Small intestine (tissue), 7 donors: ENCODE measurements around the gene MTMR2. TPM values are rescaled to one million over a fixed set of nuclear protein-coding genes. Genes with fewer than 3 reads are reported as not detected.

Source experiments
- DNase-seq, 2 donors: peaks; one replicate each; pipeline versions ENCODE4 v3.0.0 to v3.0.0-alpha.2; 2013
- FAIRE-seq: peaks from 2 replicates; lab custom pipeline; 2012; peaks lifted over from hg19 to GRCh38; lab: Jason Lieb, UNC
- H3K27ac ChIP-seq, 3 donors: one replicate each; pipeline ENCODE4 v1.5.1; 2013; ENCODE audit warnings: low read length in 2 of 3, mild to moderate bottlenecking in 2 of 3, control low read depth in 1 of 3, inconsistent platforms in 1 of 3, low read depth in 1 of 3, moderate library complexity in 1 of 3
- H3K27me3 ChIP-seq, 3 donors: one replicate each; pipeline ENCODE4 v1.6.1; 2013; ENCODE audit warnings: low read length in 3 of 3, inconsistent platforms in 1 of 3; ENCODE audit not compliant: control insufficient read depth in 3 of 3, insufficient read depth in 3 of 3
- H3K36me3 ChIP-seq, 3 donors: one replicate each; pipeline ENCODE4 v1.6.1; 2013; ENCODE audit warnings: low read length in 3 of 3, inconsistent platforms in 1 of 3, low read depth in 1 of 3, mild to moderate bottlenecking in 1 of 3, moderate library complexity in 1 of 3; ENCODE audit not compliant: control insufficient read depth in 3 of 3, insufficient read depth in 2 of 3
- H3K4me1 ChIP-seq, 3 donors: one replicate each; pipeline ENCODE4 v1.6.1; 2013; ENCODE audit warnings: low read length in 2 of 3, inconsistent platforms in 1 of 3, low read depth in 1 of 3, mild to moderate bottlenecking in 1 of 3, moderate library complexity in 1 of 3; ENCODE audit not compliant: control insufficient read depth in 3 of 3, insufficient read depth in 2 of 3
- H3K4me3 ChIP-seq, 3 donors: one replicate each; pipeline ENCODE4 v1.5.1; 2013; ENCODE audit warnings: low read length in 3 of 3, control low read depth in 1 of 3, inconsistent platforms in 1 of 3, low read depth in 1 of 3, mild to moderate bottlenecking in 1 of 3, moderate library complexity in 1 of 3
- H3K9me3 ChIP-seq, 2 donors: one replicate each; pipeline ENCODE4 v1.6.1; 2013; ENCODE audit warnings: low read depth in 1 of 2, low read length in 1 of 2; ENCODE audit not compliant: control insufficient read depth in 2 of 2, insufficient read depth in 1 of 2
- WGBS, 3 donors: extraction: QIAGEN DNeasy Blood & Tissue Kit; methylation state at CpG; one replicate each; pipeline ENCODE4 v1.1.7; 2013; 5-methylcytosine and 5-hydroxymethylcytosine counted together
- polyA plus RNA-seq, 4 donors: library from polyadenylated mRNA; stranded (reverse) in 3 of 4; unstranded in 1 of 4; fragments of 200-250 nt in 3 of 4; fragments of 120-200 nt in 1 of 4; gene quantifications; one replicate each; pipeline versions ENCODE4 v1.2.1 to v1.2.3, GENCODE V29; 2013
- donor health status: healthy with polysubstance abuse.
- donor health status: control.
- donor health status: control.
- donor health status: Bipolar disorder and iron deficiency.
- donor health status: healthy.

The MTMR2 gene
- polyA plus RNA-seq, 4 donors, result 4.7 to 26.8 (median 9.9) TPM

DNA sequence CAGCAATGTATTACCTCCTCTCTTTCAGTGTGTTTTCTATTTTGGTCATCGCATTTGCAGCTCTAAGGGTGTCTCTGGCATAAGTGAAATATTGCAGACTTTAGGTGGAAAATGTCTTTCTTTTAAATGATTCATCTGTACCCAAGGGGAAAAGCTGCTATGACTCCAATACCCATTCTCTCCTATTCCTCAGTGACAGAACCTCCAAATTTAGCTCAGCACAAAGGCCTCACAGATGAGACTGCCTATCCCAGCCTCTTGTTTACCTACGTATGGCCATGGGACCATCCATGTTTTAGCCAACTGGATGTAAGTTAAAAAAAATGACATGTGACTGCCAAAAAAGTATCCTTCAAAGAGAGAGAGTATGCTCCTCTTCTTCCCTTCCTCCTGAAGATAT is 7.9 kb downstream of the MTMR2 start:
- no peak for FAIRE-seq

DNA sequence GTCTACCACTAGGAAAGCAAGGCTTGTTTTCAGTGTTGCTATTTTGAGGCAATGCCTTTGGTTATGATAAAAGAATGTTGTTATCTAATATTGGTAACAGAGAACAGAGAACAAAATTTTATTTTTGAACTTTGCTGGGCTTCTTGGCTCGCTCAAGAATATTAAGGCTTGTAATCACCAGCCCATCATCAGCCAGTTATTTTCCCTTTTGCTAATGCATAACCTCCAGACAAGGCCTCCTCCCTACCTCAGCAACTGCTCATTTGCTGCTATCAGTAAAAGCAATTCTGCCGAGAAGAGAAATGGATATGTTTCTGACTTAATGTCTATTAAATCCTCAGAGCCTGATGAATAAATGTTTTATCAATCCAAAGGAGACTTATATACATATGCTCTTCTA is 8.9 kb downstream of the MTMR2 start:
- no peaks in the 10 kb centered on the region for H3K27me3 ChIP-seq
- WGBS, 3 donors, result 86 to 93% (median 91%) methylated on average over 2 of the region's 2 CpGs
- no peak for FAIRE-seq
- no peak overlapping the region for H3K27ac ChIP-seq
- H3K9me3 ChIP-seq, result no peaks in the 10 kb centered on the region
- no peak for DNase-seq
- no peak overlapping the region for H3K4me3 ChIP-seq
- H3K36me3 ChIP-seq, result peaks cover 0 to 2% (median 0%) of the 10 kb centered on the region in 3 donors
- H3K4me1 ChIP-seq, result peaks cover 0 to 4% (median 2%) of the 10 kb centered on the region in 3 donors

More for the DNA sequence above, 7.9 kb downstream of the MTMR2 start:
- no peak for DNase-seq
- Histone ChIP-seq H3K27me3 (no peaks in the 10 kb centered on the region), H3K9me3 (no peaks in the 10 kb centered on the region), H3K4me3 (no peak overlapping the region), H3K36me3 (peaks cover 0 to 2% (median 0%) of the 10 kb centered on the region in 3 donors), H3K4me1 (peaks cover 0 to 4% (median 2%) of the 10 kb centered on the region in 3 donors), H3K27ac (peak overlapping the region in 1 of 3 donors; percentile 27)
- WGBS, 3 donors, result 94 to 96% (median 95%) methylated on average over 2 of the region's 2 CpGs

DNA sequence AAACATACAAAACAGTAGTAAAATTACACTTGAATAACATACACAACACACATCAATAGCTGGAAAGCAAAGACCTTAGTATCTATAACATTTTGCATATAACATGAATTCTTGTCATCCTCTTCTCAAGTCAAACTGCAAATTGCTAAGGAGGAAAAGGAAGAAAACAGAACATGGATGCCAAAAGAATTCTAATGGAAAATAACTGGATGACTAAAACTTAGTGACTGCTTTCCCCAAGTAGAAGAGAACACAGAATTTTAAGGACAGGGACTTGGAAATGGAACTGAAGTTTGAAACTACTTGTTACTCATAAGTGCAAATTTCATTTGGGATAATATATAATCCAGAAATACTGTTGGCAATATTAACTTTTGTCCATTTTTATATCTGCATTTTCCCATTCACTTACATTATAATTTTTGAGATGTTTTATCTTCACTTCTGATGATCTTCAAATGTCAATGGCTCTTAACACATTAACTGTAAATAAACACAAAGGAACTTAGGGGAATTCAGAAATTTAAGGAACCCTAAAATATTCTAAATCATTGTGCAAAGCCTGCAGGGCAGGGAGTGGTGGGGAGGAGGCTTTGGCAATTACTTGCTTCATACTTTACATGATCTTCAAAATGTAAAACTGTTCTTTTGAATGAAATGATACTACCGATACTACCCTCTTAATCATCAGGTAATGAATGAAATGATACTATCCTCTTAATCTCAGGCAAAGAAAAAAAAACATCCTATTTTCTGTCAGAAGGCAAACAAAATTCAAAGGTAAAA is 9.9 kb downstream of the MTMR2 start:
- Histone ChIP-seq H3K4me1 (peaks cover 0 to 4% (median 2%) of the 10 kb centered on the region in 3 donors), H3K4me3 (no peak overlapping the region), H3K36me3 (peaks cover 0 to 2% (median 0%) of the 10 kb centered on the region in 3 donors), H3K27ac (no peak overlapping the region), H3K9me3 (no peaks in the 10 kb centered on the region), H3K27me3 (no peaks in the 10 kb centered on the region)
- FAIRE-seq (no peak), DNase-seq (no peak)
- 93 to 98% (median 95%) methylated on average over 1 of the region's 1 CpG for WGBS, 3 donors

DNA sequence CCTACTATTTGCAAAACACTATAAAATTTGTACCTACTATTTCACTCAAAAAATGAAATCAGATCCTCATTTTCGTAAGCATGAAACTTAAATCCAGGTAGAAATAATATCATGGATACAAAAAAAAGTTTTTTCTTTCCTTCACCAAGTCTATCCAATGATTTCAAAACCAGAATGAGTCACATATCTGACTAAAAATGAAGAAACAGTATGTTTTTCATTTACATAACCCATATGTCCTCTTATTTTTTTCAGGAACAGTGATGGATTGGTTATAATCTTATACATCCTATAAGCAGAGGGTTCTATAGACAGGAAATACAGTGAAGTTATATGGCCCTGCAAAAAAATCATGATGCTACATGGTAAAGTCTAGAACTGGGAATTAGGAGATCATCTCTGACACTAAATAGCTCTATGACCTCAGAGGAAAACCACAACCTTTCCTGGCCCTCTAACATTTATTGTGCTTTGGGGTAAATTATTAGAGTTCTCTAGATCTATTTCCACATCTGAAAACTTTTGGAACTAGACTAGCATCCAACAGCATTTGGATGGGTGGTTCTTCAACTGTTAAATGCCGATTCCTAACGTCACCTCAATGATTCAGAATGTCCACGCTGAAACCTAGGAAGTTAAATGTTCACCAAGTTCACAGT is 10.9 kb downstream of the MTMR2 start:
- H3K4me3 ChIP-seq, result no peak overlapping the region
- peaks cover 0 to 2% (median 0%) of the 10 kb centered on the region in 3 donors for H3K36me3 ChIP-seq
- WGBS, 3 donors, result 94% methylated on average over 4 of the region's 4 CpGs
- H3K27me3 ChIP-seq, result no peaks in the 10 kb centered on the region
- no peaks in the 10 kb centered on the region for H3K9me3 ChIP-seq
- H3K4me1 ChIP-seq, result peaks cover 0 to 4% (median 2%) of the 10 kb centered on the region in 3 donors
- no peak for FAIRE-seq
- no peak for DNase-seq
- no peak overlapping the region for H3K27ac ChIP-seq

DNA sequence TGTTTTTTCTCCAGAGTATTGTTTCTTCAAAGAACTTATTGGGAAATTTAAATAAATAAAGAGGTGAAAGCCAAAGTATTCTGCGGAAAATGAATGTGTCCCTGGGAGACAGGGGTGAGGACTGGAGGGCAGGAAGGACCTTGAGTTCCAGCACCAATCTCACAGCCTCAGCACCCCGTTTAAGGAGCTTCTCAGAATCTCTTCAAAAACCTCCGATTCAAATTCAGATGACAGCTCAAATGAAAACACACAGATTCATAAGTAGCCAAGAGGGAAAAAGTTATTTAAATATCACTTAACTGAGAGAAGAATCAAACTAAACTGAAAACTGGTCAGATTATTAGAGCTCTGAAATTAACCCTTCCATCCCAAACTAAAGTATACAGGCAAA is 12.5 kb downstream of the MTMR2 start:
- H3K27ac ChIP-seq, result no peak overlapping the region
- FAIRE-seq (no peak), DNase-seq (no peak)
- 70 to 86% (median 82%) methylated on average over 3 of the region's 3 CpGs for WGBS, 3 donors
- peaks cover 0 to 4% (median 0%) of the 10 kb centered on the region in 3 donors for H3K4me1 ChIP-seq
- H3K4me3 ChIP-seq, result no peak overlapping the region
- no peaks in the 10 kb centered on the region for H3K27me3 ChIP-seq
- H3K9me3 ChIP-seq, result no peaks in the 10 kb centered on the region
- peaks cover 0 to 2% (median 0%) of the 10 kb centered on the region in 3 donors for H3K36me3 ChIP-seq

DNA sequence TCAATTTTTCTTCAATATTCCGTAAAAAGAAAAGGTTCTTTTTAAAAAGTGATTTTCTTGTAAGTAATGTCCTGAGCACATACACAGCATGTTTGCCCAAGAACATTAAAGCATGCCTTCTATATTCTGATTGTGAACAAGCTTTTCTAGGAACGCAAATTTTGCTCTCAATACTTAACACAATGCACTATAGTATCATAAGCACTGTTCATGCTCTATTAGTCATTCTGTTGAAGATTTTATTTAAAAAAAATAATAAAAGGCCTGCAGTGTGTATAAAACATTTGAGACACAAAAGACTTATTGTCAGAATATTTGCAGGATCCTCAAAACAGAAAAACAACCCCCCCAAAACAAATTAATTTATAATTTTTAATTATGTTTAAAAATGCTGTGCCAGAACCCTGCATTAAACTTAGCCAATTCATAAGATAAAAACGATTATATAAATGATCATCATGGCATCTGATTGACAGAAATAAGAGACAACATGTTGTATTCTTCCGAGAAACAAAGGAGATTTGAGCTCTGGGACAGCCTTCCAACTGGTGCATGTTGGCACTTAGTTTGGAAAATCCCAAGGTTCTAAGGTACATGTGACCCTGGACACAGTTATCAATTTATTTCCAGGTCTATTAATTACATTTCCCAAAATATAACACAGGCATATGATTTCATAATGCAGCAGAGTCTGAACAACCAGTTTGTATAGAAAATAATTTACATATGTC is 13.1 kb downstream of the MTMR2 start:
- FAIRE-seq (no peak), DNase-seq (no peak)
- Histone ChIP-seq H3K9me3 (no peaks in the 10 kb centered on the region), H3K36me3 (peaks cover 0 to 4% (median 0%) of the 10 kb centered on the region in 3 donors), H3K4me1 (peaks cover 0 to 4% (median 0%) of the 10 kb centered on the region in 3 donors), H3K4me3 (no peak overlapping the region), H3K27ac (no peak overlapping the region), H3K27me3 (no peaks in the 10 kb centered on the region)
- WGBS, 3 donors, result 85 to 86% (median 85%) methylated on average over 4 of the region's 4 CpGs

DNA sequence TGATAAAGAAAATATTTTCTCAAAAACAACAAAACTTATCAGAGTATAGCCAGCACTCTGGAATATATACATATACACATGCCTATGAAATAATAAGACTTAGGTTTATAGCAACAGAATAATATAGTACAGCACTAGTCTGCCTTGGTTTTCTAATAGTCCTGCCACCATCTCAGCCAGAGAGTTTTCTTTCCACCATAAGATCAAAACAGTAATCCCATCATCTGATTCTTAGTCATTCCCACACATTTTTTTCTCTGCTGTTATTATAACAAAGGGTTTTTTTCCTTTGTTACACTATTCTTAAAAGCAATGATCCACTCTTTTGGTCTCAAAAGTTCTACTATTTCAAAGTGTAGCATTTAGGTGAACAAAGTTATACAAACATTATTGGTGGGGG is 15.1 kb downstream of the MTMR2 start:
- H3K36me3 ChIP-seq, result peaks cover 0 to 5% (median 0%) of the 10 kb centered on the region in 3 donors
- no peak overlapping the region for H3K27ac ChIP-seq
- H3K4me3 ChIP-seq, result no peak overlapping the region
- no peaks in the 10 kb centered on the region for H3K9me3 ChIP-seq
- no peak for DNase-seq
- H3K4me1 ChIP-seq, result peaks cover 0 to 8% (median 0%) of the 10 kb centered on the region in 3 donors
- no peak for FAIRE-seq
- H3K27me3 ChIP-seq, result no peaks in the 10 kb centered on the region

DNA sequence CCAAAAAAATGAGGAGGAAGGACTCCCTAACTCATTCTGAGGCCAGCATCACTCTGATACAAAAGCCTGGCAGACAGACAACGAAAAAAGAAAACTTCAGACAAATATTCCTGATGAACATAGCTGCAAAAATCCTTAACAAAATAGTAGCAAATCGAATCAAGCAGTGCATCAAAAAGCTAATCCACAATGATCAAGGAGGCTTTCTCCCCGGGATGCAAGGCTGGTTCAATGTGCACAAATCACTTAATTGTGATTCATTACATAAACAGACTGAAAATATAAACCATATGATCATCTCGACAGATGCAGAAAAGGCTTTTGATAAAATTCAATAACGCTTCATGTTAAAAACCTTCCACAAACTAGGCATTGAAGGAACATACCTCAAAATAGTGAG is 16.4 kb downstream of the MTMR2 start:
- Histone ChIP-seq H3K9me3 (no peaks in the 10 kb centered on the region), H3K27ac (no peak overlapping the region), H3K4me1 (peaks cover 0 to 7% (median 0%) of the 10 kb centered on the region in 3 donors), H3K4me3 (no peak overlapping the region), H3K36me3 (peaks cover 0 to 5% (median 0%) of the 10 kb centered on the region in 3 donors), H3K27me3 (no peaks in the 10 kb centered on the region)
- FAIRE-seq (no peak), DNase-seq (no peak)
- 87 to 91% (median 87%) methylated on average over 5 of the region's 5 CpGs for WGBS, 3 donors
